ENCODE data around the gene GALM. TPM values are rescaled to one million over a fixed set of nuclear protein-coding genes. Genes with fewer than 3 reads are reported as not detected.

GALM gene
- total RNA-seq, 1 donor from 2014 or later = 4.1 TPM

GRCh38 chr2:38765149-38765548 is 99.2 kb downstream of the GALM start:
- DNase-seq (ENCODE audit: low read depth in 2 of 2) = no peak

GRCh38 chr2:38765551-38765950 is 99.6 kb downstream of the GALM start:
- DNase-seq (ENCODE audit: low read depth in 2 of 2) = no peak

- no peak for DNase-seq (ENCODE audit: low read depth in 2 of 2)
These were observed 105.7 kb downstream of the GALM start for GRCh38 chr2:38771632-38772031.

GRCh38 chr2:38775097-38775920 is 109.4 kb downstream of the GALM start:
- DNase-seq (ENCODE audit: low read depth in 2 of 2) = no peak

GRCh38 chr2:38775921-38776225 is 110.0 kb downstream of the GALM start:
- DNase-seq (ENCODE audit: low read depth in 2 of 2) = no peak

GRCh38 chr2:38776531-38776930 is 110.6 kb downstream of the GALM start:
- no peak for DNase-seq (ENCODE audit: low read depth in 2 of 2)

GRCh38 chr2:38778687-38779082 is 112.8 kb downstream of the GALM start:
- no peak for DNase-seq (ENCODE audit: low read depth in 2 of 2)

- DNase-seq (ENCODE audit: low read depth in 2 of 2) = no peak
These were observed 117.7 kb downstream of the GALM start for GRCh38 chr2:38783586-38783985.

Other genes with a start within 250 kb of the GALM start
- gene HNRNPLL, start 63.2 kb upstream of the GALM start, total RNA-seq = 35.6 and 37.0 TPM in 2 replicates
- 105 and 107 TPM in 2 replicates for gene SRSF7, start 85.2 kb downstream of the GALM start, total RNA-seq
- gene GEMIN6, start 112.1 kb downstream of the GALM start, total RNA-seq = 6.1 and 8.3 TPM in 2 replicates
- gene DHX57, start 209.8 kb downstream of the GALM start, total RNA-seq = 12.0 and 13.5 TPM in 2 replicates
- 7.6 and 9.6 TPM in 2 replicates for gene MORN2, start 209.9 kb downstream of the GALM start, total RNA-seq
- gene ARHGEF33, start 223.8 kb downstream of the GALM start, total RNA-seq = under 0.01 TPM in 2 replicates

All from dermis microvascular lymphatic vessel endothelial cell (primary cell).